Measurements from ENCODE around the gene ADAM10. TPM values are rescaled to one million over a fixed set of nuclear protein-coding genes. Genes with fewer than 3 reads are reported as not detected.
"Not testable (repeated sequence)": the region's sequence is repeated elsewhere in the genome, so short reads cannot be mapped to it uniquely, and the experiment has no call there.

ADAM10 gene
- polyA plus RNA-seq, 4 donors, result 225 to 273 (median 240) TPM

GRCh38 chr15:58622877-58623276 is 126.6 kb downstream of the ADAM10 start:
- DNase-seq (ENCODE audit: low read depth in 4 of 4, low spot score in 2 of 4), result no peak

GRCh38 chr15:58620268-58620667 is 129.2 kb downstream of the ADAM10 start:
- DNase-seq (ENCODE audit: low read depth in 4 of 4, low spot score in 2 of 4), result not testable (repeated sequence)

DNA sequence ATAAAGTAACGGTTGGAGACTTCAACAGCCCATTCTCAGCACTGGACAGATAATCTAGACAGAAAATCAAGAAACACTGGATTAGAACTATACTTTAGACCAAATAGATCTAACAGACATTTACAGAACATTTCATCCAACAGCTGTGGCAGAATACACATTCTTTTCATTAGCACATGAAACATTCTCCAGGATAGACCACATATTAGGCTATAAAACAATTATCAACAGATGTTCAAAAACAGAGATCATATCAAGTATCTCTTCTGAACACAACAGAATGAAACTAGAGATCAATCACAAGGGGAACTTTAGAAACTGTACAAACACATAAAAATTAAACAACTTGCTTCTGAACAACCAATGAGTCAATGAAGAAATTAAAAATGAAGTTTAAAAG is 133.3 kb downstream of the ADAM10 start:
- no peak for DNase-seq (ENCODE audit: low read depth in 4 of 4, low spot score in 2 of 4)

GRCh38 chr15:58611731-58612676 is 137.5 kb downstream of the ADAM10 start:
- no peak for DNase-seq (ENCODE audit: low read depth in 4 of 4, low spot score in 2 of 4)

DNA sequence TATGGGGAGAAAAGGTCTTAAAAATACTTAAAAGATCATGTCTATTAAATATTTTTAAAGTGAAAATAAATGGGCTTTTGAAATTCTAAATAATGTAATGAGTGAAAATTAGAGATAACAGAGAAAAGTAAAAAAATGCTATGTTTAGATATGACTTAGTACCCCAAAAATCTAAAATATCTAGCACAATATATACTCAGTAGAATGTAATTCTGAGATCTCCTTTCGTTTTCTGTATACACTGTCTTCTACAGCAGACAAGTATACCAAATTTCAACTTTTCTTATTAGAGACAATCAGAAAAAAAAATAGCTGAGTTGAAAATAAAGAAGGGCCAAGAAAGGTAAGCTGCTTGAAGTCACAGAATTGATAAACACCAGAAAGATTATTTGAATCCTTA is 140.8 kb downstream of the ADAM10 start:
- DNase-seq (ENCODE audit: low read depth in 4 of 4, low spot score in 2 of 4), result no peak

DNA sequence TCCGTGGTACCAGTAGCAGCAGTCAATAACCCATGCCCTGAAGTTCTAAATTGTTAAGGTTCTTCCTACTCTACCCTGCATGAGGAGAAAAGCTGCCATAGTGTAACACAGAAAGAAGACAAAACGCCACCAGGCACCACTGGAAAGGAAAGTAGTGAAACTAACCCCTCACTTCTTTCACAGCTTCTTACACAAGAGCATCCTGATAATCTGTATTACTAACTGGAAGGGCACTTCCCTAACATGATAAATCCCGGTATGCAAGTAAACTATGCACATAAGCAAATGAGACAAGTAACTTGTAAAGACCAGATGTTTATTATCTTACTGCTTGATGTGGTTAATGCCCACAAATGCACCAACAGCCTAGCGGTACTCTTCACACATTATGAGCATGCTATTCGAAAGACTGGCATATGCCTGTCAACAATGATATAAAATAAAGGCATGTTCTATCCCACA is 141.3 kb downstream of the ADAM10 start:
- DNase-seq (ENCODE audit: low read depth in 4 of 4, low spot score in 2 of 4), result no peak

GRCh38 chr15:58606577-58607080 is 142.9 kb downstream of the ADAM10 start:
- DNase-seq (ENCODE audit: low read depth in 4 of 4, low spot score in 2 of 4), result no peak

DNA sequence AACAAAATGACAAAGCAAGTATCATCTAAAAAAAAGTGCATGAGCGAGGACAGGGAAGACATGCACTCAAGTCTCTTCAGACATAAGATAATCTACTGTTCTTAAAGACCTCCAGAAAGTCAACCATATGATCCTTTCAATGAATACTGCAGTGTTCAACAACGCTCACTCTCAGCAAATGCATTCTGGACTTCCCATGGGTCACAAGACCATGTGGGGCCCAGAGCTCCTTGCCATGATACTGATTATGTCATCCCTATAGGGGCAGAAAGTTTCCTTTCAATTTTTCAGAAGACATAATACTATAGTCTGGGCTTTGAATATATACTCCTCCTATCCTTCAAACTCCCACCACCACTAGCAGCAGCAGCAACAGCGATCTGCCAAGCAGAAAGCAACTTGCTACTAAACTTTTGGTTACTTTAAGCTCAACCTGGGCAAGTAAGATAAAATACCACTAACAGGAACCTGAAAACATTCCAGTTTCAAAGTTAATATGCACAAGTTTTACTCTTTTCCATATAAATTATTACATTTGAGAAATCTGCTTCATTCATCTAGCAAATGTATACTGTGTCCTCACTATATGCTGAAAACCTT is 143.5 kb downstream of the ADAM10 start:
- DNase-seq (ENCODE audit: low read depth in 4 of 4, low spot score in 2 of 4), result no peak

DNA sequence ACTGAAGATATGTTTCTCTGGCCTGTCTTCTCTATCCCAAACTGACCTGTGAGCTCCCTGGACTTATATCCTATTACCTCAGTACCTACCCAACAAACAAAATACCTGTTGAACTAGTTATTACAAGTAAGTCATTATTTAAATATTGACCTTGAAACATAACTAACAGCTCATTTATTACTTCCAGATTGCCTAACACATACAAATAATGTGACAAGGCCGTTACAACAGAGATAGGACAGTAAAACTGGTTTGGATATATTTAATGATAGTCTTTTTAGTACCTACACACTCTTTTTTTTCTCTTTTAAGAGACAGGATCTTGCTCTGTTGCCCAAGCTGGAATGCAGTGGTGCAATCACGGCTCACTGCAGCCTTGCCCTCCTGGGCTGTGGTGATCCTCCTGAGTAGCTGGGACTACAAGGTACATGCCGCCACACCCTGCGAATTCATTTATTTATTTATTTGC is 145.0 kb downstream of the ADAM10 start:
- no peak for DNase-seq (ENCODE audit: low read depth in 4 of 4, low spot score in 2 of 4)

DNA sequence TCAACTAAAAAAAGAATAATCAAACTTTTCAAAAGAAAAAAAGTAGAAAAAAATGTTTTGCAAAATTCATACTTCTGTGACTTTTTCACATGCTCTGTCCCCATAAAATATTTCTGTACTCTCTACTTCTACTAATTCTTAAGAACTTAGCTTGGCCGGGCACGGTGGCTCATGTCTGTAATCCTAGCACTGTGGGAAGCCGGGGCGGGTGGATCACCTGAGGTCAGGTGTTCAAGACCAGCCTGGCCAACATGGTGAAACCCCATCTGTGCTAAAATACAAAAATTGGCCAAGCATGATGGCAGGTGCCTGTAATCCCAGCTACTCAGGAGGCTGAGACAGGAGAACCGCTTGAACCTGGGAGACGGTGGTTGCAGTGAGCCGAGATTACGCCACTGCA is 145.6 kb downstream of the ADAM10 start:
- DNase-seq (ENCODE audit: low read depth in 4 of 4, low spot score in 2 of 4), result not testable (repeated sequence)

DNA sequence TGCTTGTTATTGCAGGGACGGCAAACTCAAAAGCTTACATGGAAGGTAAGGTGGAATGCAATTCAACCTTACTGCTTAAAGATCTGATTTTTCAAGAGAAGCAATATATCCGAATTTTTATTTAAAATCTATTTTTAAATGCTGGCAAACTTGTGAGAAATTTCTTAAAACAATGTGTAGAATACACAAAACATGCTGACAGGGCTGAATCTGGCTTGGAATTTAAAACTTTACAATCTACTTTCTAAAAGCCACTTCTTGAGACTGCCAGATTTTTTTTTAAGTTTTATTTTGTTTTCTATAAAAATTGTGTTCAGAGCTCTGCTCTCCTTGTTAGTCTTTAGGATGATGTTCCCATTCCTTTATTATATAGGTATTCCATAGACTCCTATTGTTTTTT is 146.7 kb downstream of the ADAM10 start:
- no peak for DNase-seq (ENCODE audit: low read depth in 4 of 4, low spot score in 2 of 4)

DNA sequence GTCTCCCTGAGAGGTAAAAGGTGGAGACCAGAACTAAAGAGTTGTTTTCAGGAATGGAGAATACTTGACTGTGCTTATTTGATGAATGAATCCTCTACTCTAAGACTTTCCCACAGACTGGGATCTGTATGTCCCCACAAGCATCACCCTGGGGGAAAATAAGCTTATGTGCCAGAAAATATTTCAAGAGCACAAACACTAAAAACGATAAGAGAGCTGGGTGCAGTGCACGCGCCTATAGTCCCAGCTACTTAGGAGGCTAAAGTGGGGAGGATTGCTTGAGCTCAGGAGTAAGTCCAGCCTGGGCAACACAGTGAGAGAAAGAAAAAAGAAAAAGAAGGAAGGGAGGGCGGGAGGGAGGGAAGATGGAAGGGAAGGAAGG is 150.7 kb downstream of the ADAM10 start:
- DNase-seq (ENCODE audit: low read depth in 4 of 4, low spot score in 2 of 4), result no peak

GRCh38 chr15:58597943-58598828 is 151.3 kb downstream of the ADAM10 start:
- DNase-seq (ENCODE audit: low read depth in 4 of 4, low spot score in 2 of 4), result no peak

DNA sequence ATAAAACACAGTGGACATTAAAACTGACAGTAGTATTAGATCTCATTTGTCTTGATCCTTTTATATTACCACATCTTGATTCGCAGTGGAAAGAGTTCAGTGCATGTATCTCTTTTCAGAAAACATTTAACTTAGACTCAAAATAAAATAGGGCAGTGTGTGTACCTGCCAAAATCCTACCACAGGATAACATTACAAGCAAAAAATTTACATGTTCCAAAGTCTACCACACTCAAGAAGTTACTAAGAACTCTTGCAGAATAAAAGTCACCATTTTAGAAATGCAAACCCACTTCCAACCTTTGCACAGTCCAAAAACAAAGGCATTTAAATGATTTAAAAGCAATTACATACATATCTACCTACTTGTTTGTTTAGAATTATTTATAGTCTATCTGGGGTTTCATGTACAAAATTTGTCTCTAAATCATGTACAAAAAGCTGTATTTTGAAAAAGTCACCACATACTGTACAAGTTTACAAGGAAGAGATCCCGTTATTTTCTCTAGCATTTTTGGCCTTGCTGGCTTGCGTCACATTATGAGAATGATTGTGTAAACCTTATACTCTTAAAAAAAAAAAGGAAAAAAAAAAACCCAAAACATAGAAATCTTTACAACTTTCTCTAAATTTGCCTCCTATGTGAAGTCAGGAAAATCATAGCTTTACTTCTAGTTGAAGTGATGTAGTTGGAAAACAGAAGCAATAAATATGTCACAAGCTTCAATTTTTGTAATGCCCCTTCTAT is 153.8 kb downstream of the ADAM10 start:
- no peak for DNase-seq (ENCODE audit: low read depth in 4 of 4, low spot score in 2 of 4)

DNA sequence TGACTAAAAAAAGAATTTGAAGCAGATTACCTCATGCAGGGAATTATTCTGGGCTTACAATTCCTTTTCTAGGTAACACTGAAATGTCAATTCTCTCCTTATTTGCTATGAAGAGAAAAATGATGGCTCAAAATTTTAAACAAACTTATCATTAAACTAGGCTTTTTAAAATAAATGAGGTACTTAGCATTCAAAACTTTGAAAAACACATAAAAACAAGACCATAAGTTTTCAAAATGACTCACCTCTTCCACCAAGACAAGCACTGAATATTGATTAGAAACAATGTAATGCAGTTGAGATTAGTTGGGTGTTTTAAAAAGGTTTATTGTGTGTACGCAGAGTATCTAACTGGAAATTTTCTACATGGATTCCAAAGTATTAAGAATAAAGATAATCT is 154.6 kb downstream of the ADAM10 start:
- DNase-seq (ENCODE audit: low read depth in 4 of 4, low spot score in 2 of 4), result no peak

DNA sequence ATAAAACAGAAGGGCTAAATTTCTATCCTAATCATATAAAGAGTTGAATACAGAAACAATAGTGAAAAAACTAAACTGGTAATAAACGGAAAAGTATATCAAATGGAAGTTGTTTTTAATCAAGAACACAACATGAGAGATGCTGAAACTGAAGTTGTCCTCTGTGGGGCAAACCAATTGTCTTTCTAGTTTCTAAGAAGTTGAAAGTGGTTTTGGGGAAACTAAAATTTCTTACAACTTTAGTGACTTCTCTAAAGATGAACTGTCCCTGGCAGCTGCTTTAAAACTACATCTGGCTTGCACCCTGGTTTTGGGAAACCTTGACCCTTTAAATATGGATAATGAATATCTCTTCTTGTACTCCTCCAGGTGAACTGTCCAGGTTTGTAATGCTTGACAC is 155.6 kb downstream of the ADAM10 start:
- DNase-seq (ENCODE audit: low read depth in 4 of 4, low spot score in 2 of 4), result no peak

GRCh38 chr15:58590926-58591325 is 158.6 kb downstream of the ADAM10 start:
- no peak for DNase-seq (ENCODE audit: low read depth in 4 of 4, low spot score in 2 of 4)

- DNase-seq (ENCODE audit: low read depth in 4 of 4, low spot score in 2 of 4), result no peak
These were observed 159.3 kb downstream of the ADAM10 start for GRCh38 chr15:58590236-58590635.

DNA sequence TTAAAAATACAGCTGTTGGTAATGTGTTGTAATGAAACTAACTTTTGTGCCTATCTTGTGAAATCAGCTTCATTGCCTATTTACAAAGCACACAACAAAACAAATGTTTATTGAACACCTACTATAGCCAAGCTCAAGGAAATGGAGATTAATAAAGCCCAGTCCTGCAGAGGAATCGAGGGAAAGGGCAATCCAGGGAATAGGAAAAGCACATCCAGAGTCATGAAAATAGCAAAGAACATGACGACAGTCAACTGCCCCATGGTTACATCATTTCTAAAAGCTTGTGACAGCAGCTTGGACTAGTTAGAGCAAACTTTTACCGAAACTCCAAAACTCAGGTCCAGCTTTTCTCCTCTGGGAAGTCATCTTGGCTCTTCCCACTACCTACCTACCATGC is 160.5 kb downstream of the ADAM10 start:
- DNase-seq (ENCODE audit: low read depth in 4 of 4, low spot score in 2 of 4), result no peak

- no peak for DNase-seq (ENCODE audit: low read depth in 4 of 4, low spot score in 2 of 4)
These were observed 161.4 kb downstream of the ADAM10 start for GRCh38 chr15:58588096-58588495.
